HCT116 (cell line): ENCODE results near the gene PRKG1. TPM values are rescaled to one million over a fixed set of nuclear protein-coding genes. Genes with fewer than 3 reads are reported as not detected.

Experiments used
- ATAC-seq: fragments of 200-7000 bp; cut with Tn5 transposase; 2 replicates; pipeline ENCODE4 v1.9.1; 2020; ENCODE audit warnings: mild to moderate bottlenecking, moderate library complexity
- BruUV-seq: library from RNA; stranded (reverse); fragments of 400-500 nt; replicated peaks from 2 replicates; lab custom pipeline; 2021; lab: Mats Ljungman, UMichigan
- CTCF ChIA-PET: fragments of 300-600 bp; sonication (Branson Sonifier 250); formaldehyde crosslinking; loops from one replicate; lab custom pipeline; 2021; ENCODE audit warnings: antibody characterized with exemption; lab: Charles Lee
- POLR2A ChIA-PET: fragments of 300-600, 350-600 bp; sonication (Branson Sonifier 250); formaldehyde crosslinking; loops from one replicate; lab custom pipeline; 2021; ENCODE audit warnings: antibody characterized with exemption; lab: Charles Lee
- RAD21 ChIA-PET, 2 experiments: fragments of 300-600 bp; sonication (Branson Sonifier 250); formaldehyde crosslinking; loops; one replicate each; lab custom pipeline; 2023; ENCODE audit warnings: low total read pairs in 2 of 2; ENCODE audit not compliant: uncharacterized antibody in 2 of 2, unreplicated experiment in 2 of 2, low non-redundant PET in 1 of 2; lab: Charles Lee
- DNase-seq: peaks from one replicate; pipeline ENCODE4 v3.0.0-alpha.2; 2010; ENCODE audit warnings: low read depth, low spot score
- H2AFZ ChIP-seq: fragments of 200-600 bp; shearing (Covaris generic), sonication (generic); 2 replicates; pipeline ENCODE4 v1.6.1; 2017; ENCODE audit warnings: low read depth, mixed run types, mixed read lengths, antibody characterized with exemption, low read length; ENCODE audit not compliant: poor library complexity, severe bottlenecking
- H3K27ac ChIP-seq: 2 replicates; pipeline ENCODE4 v1.5.1; 2012; ENCODE audit warnings: low read depth, low read length
- H3K27me3 ChIP-seq: fragments of 200-600 bp; sonication (generic); 2 replicates; pipeline ENCODE4 v1.6.1; 2016; ENCODE audit warnings: mixed run types, low read length, mixed read lengths; ENCODE audit not compliant: insufficient read depth
- H3K36me3 ChIP-seq, 2 experiments: fragments of 200-500 bp in 1 of 2; fragments of 200-600 bp in 1 of 2; sonication (Bioruptor generic) in 1 of 2; sonication (generic) in 1 of 2; 2 replicates each; pipeline versions ENCODE4 v1.5.1 to v1.6.1; 2014 to 2016; ENCODE audit warnings: low read length in 2 of 2, inconsistent platforms in 1 of 2, mixed read lengths in 1 of 2, mixed run types in 1 of 2; ENCODE audit not compliant: insufficient read depth in 2 of 2, control insufficient read depth in 1 of 2
- H3K4me1 ChIP-seq, 2 experiments: fragments of 200-600 bp in 1 of 2; sonication (generic) in 1 of 2; 2 replicates each; pipeline versions ENCODE4 v1.5.1 to v1.6.1; 2012 to 2017; ENCODE audit warnings: low read length in 2 of 2, inconsistent platforms in 1 of 2, mild to moderate bottlenecking in 1 of 2, mixed read lengths in 1 of 2, mixed run types in 1 of 2, moderate library complexity in 1 of 2; ENCODE audit not compliant: insufficient read depth in 2 of 2, control insufficient read depth in 1 of 2
- H3K4me2 ChIP-seq: fragments of 200-600 bp; sonication (generic); 2 replicates; pipeline ENCODE4 v1.6.1; 2017; ENCODE audit warnings: mixed run types, low read length, mixed read lengths
- H3K4me3 ChIP-seq, 2 experiments: fragments of 200-600 bp in 1 of 2; sonication (generic) in 1 of 2; replicated peaks in 1 of 2; 2 replicates each; pipeline ENCODE4 v1.5.1; 2011 to 2016; ENCODE audit warnings: low read length in 2 of 2, control low read depth in 1 of 2, low read depth in 1 of 2, mild to moderate bottlenecking in 1 of 2, mixed read lengths in 1 of 2, mixed run types in 1 of 2
- H3K79me2 ChIP-seq: fragments of 200-600 bp; sonication (generic); 2 replicates; pipeline ENCODE4 v1.6.1; 2017; ENCODE audit warnings: mild to moderate bottlenecking, mixed run types, low read length, moderate library complexity, mixed read lengths; ENCODE audit not compliant: insufficient read depth
- H3K9ac ChIP-seq: fragments of 200-600 bp; sonication (generic); 2 replicates; pipeline ENCODE4 v1.6.1; 2016; ENCODE audit warnings: low read length, mixed read lengths
- H3K9me2 ChIP-seq: fragments of 200-600 bp; sonication (generic), shearing (Covaris generic); 2 replicates; pipeline ENCODE4 v1.6.1; 2017; ENCODE audit warnings: mixed run types, mild to moderate bottlenecking, moderate library complexity; ENCODE audit not compliant: insufficient read depth
- H3K9me3 ChIP-seq, 2 experiments: fragments of 200-500 bp in 1 of 2; fragments of 200-600 bp in 1 of 2; sonication (Bioruptor generic) in 1 of 2; sonication (generic) in 1 of 2; 2 replicates each; pipeline ENCODE4 v1.6.1; 2014 to 2017; ENCODE audit warnings: low read length in 2 of 2, mixed read lengths in 2 of 2, inconsistent platforms in 1 of 2, low read depth in 1 of 2, mild to moderate bottlenecking in 1 of 2, mixed run types in 1 of 2, moderate library complexity in 1 of 2; ENCODE audit not compliant: control insufficient read depth in 1 of 2, insufficient read depth in 1 of 2
- H4K20me1 ChIP-seq: fragments of 200-600 bp; sonication (generic), shearing (Covaris generic); 2 replicates; pipeline ENCODE4 v1.6.1; 2017; ENCODE audit warnings: mixed run types, mild to moderate bottlenecking, moderate library complexity; ENCODE audit not compliant: insufficient read depth
- CBX3 ChIP-seq: IDR thresholded peaks from 2 replicates; pipeline ENCODE4 v1.6.1; 2012; ENCODE audit warnings: low read depth
- CEBPB ChIP-seq: IDR thresholded peaks from 2 replicates; pipeline ENCODE4 v1.6.1; 2012; ENCODE audit warnings: low read depth
- CTCF ChIP-seq, 3 experiments: fragments of 200-600 bp in 1 of 3; sonication (generic) in 1 of 3; IDR thresholded peaks in 2 of 3; conservative IDR thresholded peaks in 1 of 3; 2 replicates each; pipeline ENCODE4 v1.5.1; 2012 to 2017; ENCODE audit warnings: low read depth in 2 of 3, low read length in 2 of 3, antibody characterized with exemption in 1 of 3, borderline replicate concordance in 1 of 3, control low read depth in 1 of 3, mild to moderate bottlenecking in 1 of 3, mixed read lengths in 1 of 3, mixed run types in 1 of 3, moderate library complexity in 1 of 3; ENCODE audit not compliant: insufficient read depth in 1 of 3
- EGR1 ChIP-seq: IDR thresholded peaks from 2 replicates; pipeline ENCODE4 v1.6.1; 2012; ENCODE audit warnings: low read depth
- EZH2 ChIP-seq: fragments of 200-600 bp; sonication (generic); IDR thresholded peaks from 2 replicates; pipeline ENCODE4 v1.6.1; 2017; ENCODE audit warnings: antibody characterized with exemption, mixed run types
- FOSL1 ChIP-seq: IDR thresholded peaks from 2 replicates; pipeline ENCODE4 v1.6.1; 2012; ENCODE audit warnings: low read depth
- POLR2A ChIP-seq: IDR thresholded peaks from 2 replicates; pipeline ENCODE4 v1.7.0; 2011; ENCODE audit warnings: borderline replicate concordance; ENCODE audit not compliant: insufficient read depth, insufficient read length; ENCODE audit errors: extremely low read depth
- POLR2AphosphoS5 ChIP-seq: IDR thresholded peaks from 2 replicates; pipeline ENCODE4 v1.6.1; 2011; ENCODE audit warnings: mild to moderate bottlenecking, low read depth, low read length, moderate library complexity
- RAD21 ChIP-seq: IDR thresholded peaks from 2 replicates; pipeline ENCODE4 v1.6.1; 2012; ENCODE audit warnings: low read depth, mild to moderate bottlenecking
- SP1 ChIP-seq: IDR thresholded peaks from 2 replicates; pipeline ENCODE4 v1.6.1; 2012; ENCODE audit warnings: low read depth
- SRF ChIP-seq: IDR thresholded peaks from 2 replicates; pipeline ENCODE4 v1.6.1; 2012; ENCODE audit warnings: low read depth
- TCF7L2 ChIP-seq: IDR thresholded peaks from 2 replicates; pipeline ENCODE4 v1.7.0; 2011; ENCODE audit warnings: borderline replicate concordance, inconsistent platforms; ENCODE audit not compliant: insufficient read depth, insufficient read length; ENCODE audit errors: extremely low read depth
- YY1 ChIP-seq: IDR thresholded peaks from 2 replicates; pipeline ENCODE4 v1.6.1; 2011; ENCODE audit warnings: low read length, low read depth, moderate library complexity, mild to moderate bottlenecking; ENCODE audit not compliant: insufficient replicate concordance; ENCODE audit errors: extremely low read depth
- ZFX ChIP-seq: fragments of 450-650 bp; IDR thresholded peaks from 2 replicates; pipeline ENCODE4 v1.6.1; 2017
- ZNF274 ChIP-seq: fragments of 200-500 bp; sonication (Bioruptor generic); IDR thresholded peaks from 2 replicates; pipeline ENCODE4 v1.6.1; 2014; ENCODE audit warnings: mild to moderate bottlenecking, low read depth, low read length, inconsistent platforms
- intact Hi-C: fragments of 100-400 bp; cut with micrococcal nuclease; formaldehyde crosslinking; loops from 2 replicates; pipeline ENCODE4 v1.10.0; 2022
- total RNA-seq: library from RNA; stranded (reverse); gene quantifications from one replicate; pipeline ENCODE4 v1.2.1, GENCODE V29; 2021; ENCODE audit not compliant: unreplicated experiment
- TF ChIP-seq, protein P1 (sequence below): IDR thresholded peaks from 2 replicates; pipeline ENCODE4 v1.6.1; 2011; ENCODE audit warnings: mild to moderate bottlenecking, low read length, moderate library complexity; ENCODE audit not compliant: insufficient replicate concordance; ENCODE audit errors: extremely low read depth
- TF ChIP-seq, protein P2 (sequence below): IDR thresholded peaks from 2 replicates; pipeline ENCODE4 v1.6.1; 2012

PRKG1 gene
- total RNA-seq, 1 experiment from 2014 or later, result 1.4 TPM

GRCh38 chr10:51425431-51425830 lies 351.1 kb downstream of the PRKG1 start:
- H3K79me2 ChIP-seq, result no peaks in the 10 kb centered on the region
- no peak overlapping the region for H3K9ac ChIP-seq
- ATAC-seq (no peak), DNase-seq (no peak)
- no peak overlapping the region for H2AFZ ChIP-seq
- H3K4me3 ChIP-seq, result no peak overlapping the region
- no peaks in the 10 kb centered on the region for H3K9me3 ChIP-seq
- intact Hi-C loops, result no loop called here
- TF ChIP-seq, protein P1, sequence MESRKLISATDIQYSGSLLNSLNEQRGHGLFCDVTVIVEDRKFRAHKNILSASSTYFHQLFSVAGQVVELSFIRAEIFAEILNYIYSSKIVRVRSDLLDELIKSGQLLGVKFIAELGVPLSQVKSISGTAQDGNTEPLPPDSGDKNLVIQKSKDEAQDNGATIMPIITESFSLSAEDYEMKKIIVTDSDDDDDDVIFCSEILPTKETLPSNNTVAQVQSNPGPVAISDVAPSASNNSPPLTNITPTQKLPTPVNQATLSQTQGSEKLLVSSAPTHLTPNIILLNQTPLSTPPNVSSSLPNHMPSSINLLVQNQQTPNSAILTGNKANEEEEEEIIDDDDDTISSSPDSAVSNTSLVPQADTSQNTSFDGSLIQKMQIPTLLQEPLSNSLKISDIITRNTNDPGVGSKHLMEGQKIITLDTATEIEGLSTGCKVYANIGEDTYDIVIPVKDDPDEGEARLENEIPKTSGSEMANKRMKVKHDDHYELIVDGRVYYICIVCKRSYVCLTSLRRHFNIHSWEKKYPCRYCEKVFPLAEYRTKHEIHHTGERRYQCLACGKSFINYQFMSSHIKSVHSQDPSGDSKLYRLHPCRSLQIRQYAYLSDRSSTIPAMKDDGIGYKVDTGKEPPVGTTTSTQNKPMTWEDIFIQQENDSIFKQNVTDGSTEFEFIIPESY, result no peak
- no peak for TF ChIP-seq EZH2
- no peak for TF ChIP-seq SP1
- TF ChIP-seq ZNF274, result no peak
- TF ChIP-seq, protein P2, sequence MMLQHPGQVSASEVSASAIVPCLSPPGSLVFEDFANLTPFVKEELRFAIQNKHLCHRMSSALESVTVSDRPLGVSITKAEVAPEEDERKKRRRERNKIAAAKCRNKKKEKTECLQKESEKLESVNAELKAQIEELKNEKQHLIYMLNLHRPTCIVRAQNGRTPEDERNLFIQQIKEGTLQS, result no peak
- no peak for TF ChIP-seq CTCF (IDR thresholded peaks at IDR 0.05 in 2 of 3, conservative IDR thresholded peaks at IDR 0.05 in 1 of 3; ENCODE audit: borderline replicate concordance in 1 of 3, insufficient read depth in 1 of 3, low read depth in 2 of 3, low read length in 2 of 3)
- no peak for TF ChIP-seq RAD21
- no peak for TF ChIP-seq EGR1
- TF ChIP-seq TCF7L2, result no peak
- no peak for TF ChIP-seq CEBPB
- no peak for TF ChIP-seq FOSL1
- TF ChIP-seq YY1, result no peak
- TF ChIP-seq POLR2A, result no peak
- TF ChIP-seq POLR2AphosphoS5, result no peak
- TF ChIP-seq SRF, result no peak
- no peak for TF ChIP-seq CBX3
- TF ChIP-seq ZFX, result no peak
- ChIA-PET POLR2A (no interaction called here), CTCF (no interaction called here), RAD21 (no interaction called here)
- H3K36me3 ChIP-seq, result no peaks in the 10 kb centered on the region
- no peaks in the 10 kb centered on the region for H3K9me2 ChIP-seq
- no peaks in the 10 kb centered on the region for H4K20me1 ChIP-seq
- H3K27me3 ChIP-seq, result 0 out of 2 replicates have a peak, but pooled peaks cover 12% of the 10 kb centered on the region
- H3K27ac ChIP-seq, result no peak overlapping the region
- H3K4me2 ChIP-seq, result no peak overlapping the region
- no peaks in the 10 kb centered on the region for H3K4me1 ChIP-seq
- BruUV-seq, result no TSS peak
